Measurements from ENCODE around the gene CTNNA2. TPM values are rescaled to one million over a fixed set of nuclear protein-coding genes. Genes with fewer than 3 reads are reported as not detected.

The CTNNA2 gene
- total RNA-seq, 1 experiment from 2014 or later, result 5.5 TPM

DNA sequence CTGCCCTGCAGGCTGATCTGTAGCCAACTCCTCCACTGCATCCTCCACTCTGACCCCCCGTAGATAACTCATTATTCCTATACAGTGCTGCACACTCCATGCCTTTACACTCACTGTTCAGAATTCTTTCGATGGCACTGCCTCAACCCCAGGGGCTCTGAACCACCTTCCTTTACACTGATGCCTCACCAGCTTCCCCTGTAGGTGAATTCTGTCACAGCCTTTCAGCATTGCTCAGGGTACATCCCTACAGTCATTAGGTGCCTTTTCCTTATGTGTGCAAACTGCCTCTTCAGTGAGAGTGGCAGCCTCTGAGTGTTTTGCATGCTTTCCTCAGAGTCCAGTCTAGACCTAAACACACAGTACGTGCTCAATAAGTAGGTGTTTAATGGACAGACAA lies 472.3 kb downstream of the CTNNA2 start:
- H3K4me3 Mint-ChIP-seq, result no peak overlapping the region
- H3T11ph ChIP-seq (ENCODE audit: low read length), result no peak overlapping the region
- H3K9me3 Mint-ChIP-seq, result no peaks in the 10 kb centered on the region

More for the DNA sequence above, 472.3 kb downstream of the CTNNA2 start:
- Histone ChIP-seq H3K18ac (ENCODE audit: insufficient read length, low read depth, low read length) (no peak overlapping the region), H2BK20ac (ENCODE audit: low read depth, low read length, poor library complexity, severe bottlenecking) (no peak overlapping the region), H3K4me1 (ENCODE audit: insufficient read depth, low read length) (no peaks in the 10 kb centered on the region), H3K23ac (ENCODE audit: insufficient read length, low read depth, low read length) (no peak overlapping the region), H2AK5ac (ENCODE audit: insufficient read length, low read length) (no peak overlapping the region), H4K20me1 (ENCODE audit: control insufficient read depth, insufficient read depth, insufficient read length) (no peaks in the 10 kb centered on the region), H3K79me2 (ENCODE audit: insufficient read depth, low read length) (no peaks in the 10 kb centered on the region), H3K4ac (ENCODE audit: low read depth, low read length) (no peak overlapping the region), H3K79me1 (ENCODE audit: insufficient read depth, low read depth, low read length, poor library complexity, severe bottlenecking) (no peaks in the 10 kb centered on the region), H2BK15ac (ENCODE audit: low read depth, low read length) (no peak overlapping the region), H3K56ac (ENCODE audit: insufficient read length, low read depth, low read length) (no peak overlapping the region), H3K14ac (ENCODE audit: insufficient read depth, low read length) (no peak overlapping the region), H4K5ac (ENCODE audit: insufficient read length, low read depth, low read length) (no peak overlapping the region), H2BK120ac (ENCODE audit: low read depth, low read length, poor library complexity, severe bottlenecking) (no peak overlapping the region), H3K27me3 (ENCODE audit: insufficient read depth, low read length) (no peaks in the 10 kb centered on the region), H3K27ac (ENCODE audit: insufficient read length, low read depth, low read length) (no peak overlapping the region), H3K9ac (ENCODE audit: extremely low read depth, insufficient read length, low read length) (no peak overlapping the region), H3K4me2 (ENCODE audit: insufficient read depth, insufficient read length, low read length) (no peak overlapping the region), H2AFZ (ENCODE audit: low read length) (no peak overlapping the region), H2BK12ac (ENCODE audit: insufficient read length, low read depth, low read length) (no peak overlapping the region), H3K9me3 (ENCODE audit: control insufficient read depth, low read depth, low read length) (no peaks in the 10 kb centered on the region), H4K91ac (ENCODE audit: insufficient read length, low read depth, low read length) (no peak overlapping the region), H2BK5ac (ENCODE audit: insufficient read length, low read length) (no peak overlapping the region), H3K23me2 (ENCODE audit: insufficient read length, low read depth, low read length, poor library complexity, severe bottlenecking) (no peaks in the 10 kb centered on the region), H4K8ac (replicated peaks; ENCODE audit: insufficient read length, low read depth, low read length) (no peak overlapping the region)
- DNase-seq, result no peak
- no peaks in the 10 kb centered on the region; the same call in 1 of the 2 replicates for H3K27me3 Mint-ChIP-seq (ENCODE audit: low read depth)
- TF ChIP-seq, protein P1, sequence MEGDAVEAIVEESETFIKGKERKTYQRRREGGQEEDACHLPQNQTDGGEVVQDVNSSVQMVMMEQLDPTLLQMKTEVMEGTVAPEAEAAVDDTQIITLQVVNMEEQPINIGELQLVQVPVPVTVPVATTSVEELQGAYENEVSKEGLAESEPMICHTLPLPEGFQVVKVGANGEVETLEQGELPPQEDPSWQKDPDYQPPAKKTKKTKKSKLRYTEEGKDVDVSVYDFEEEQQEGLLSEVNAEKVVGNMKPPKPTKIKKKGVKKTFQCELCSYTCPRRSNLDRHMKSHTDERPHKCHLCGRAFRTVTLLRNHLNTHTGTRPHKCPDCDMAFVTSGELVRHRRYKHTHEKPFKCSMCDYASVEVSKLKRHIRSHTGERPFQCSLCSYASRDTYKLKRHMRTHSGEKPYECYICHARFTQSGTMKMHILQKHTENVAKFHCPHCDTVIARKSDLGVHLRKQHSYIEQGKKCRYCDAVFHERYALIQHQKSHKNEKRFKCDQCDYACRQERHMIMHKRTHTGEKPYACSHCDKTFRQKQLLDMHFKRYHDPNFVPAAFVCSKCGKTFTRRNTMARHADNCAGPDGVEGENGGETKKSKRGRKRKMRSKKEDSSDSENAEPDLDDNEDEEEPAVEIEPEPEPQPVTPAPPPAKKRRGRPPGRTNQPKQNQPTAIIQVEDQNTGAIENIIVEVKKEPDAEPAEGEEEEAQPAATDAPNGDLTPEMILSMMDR (conservative IDR thresholded peaks at IDR 0.05), result peak; percentile 27; the same call in 2 of the 3 replicates
- H3K27ac Mint-ChIP-seq, result no peak overlapping the region; a peak in 1 of 7 replicates
- H3K36me3 Mint-ChIP-seq (ENCODE audit: insufficient read depth in 1 of 3, low read depth in 3 of 3), result no peaks in the 10 kb centered on the region
- no CpG with 5 or more reads among the region's 3 CpGs for WGBS (ENCODE audit: extremely low coverage, insufficient read length, low lambda C conversion rate)
- H3K4me1 Mint-ChIP-seq, result peaks cover 6 to 7% of the 10 kb centered on the region in 2 experiments; a peak in 3 of 4 replicates

Data from H9 (cell line).